AG04449 (cell line): ENCODE measurements around the gene CDC14A.
A peak's percentile ranks its signal among the peaks of the same experiment; 100 is the strongest.

Source experiments
- CTCF ChIA-PET: fragments of 350-600 bp; formaldehyde crosslinking; extraction: SDS; loops from one replicate; lab custom pipeline; 2021; ENCODE audit warnings: antibody characterized with exemption; lab: Yijun Ruan, JAX
- POLR2A ChIA-PET: fragments of 400-600, 350-600 bp; formaldehyde crosslinking; extraction: SDS; loops from one replicate; lab custom pipeline; 2020; ENCODE audit warnings: antibody characterized with exemption, inconsistent platforms; lab: Yijun Ruan, JAX
- DNase-seq: peaks from one replicate; pipeline ENCODE4 v3.0.0-alpha.2; 2010; ENCODE audit warnings: low read depth, low spot score
- H3K4me3 ChIP-seq: 2 replicates; pipeline ENCODE4 v1.5.1; 2011; ENCODE audit warnings: low read depth, mild to moderate bottlenecking, control low read depth, low read length
- TF ChIP-seq, protein P1 (sequence below): IDR thresholded peaks from one replicate; pipeline ENCODE4 v1.5.1; 2011; ENCODE audit warnings: mild to moderate bottlenecking, moderate library complexity, low read length, control low read depth, inconsistent platforms; ENCODE audit not compliant: insufficient read depth; ENCODE audit errors: missing control alignments

Gene CDC14A

DNA sequence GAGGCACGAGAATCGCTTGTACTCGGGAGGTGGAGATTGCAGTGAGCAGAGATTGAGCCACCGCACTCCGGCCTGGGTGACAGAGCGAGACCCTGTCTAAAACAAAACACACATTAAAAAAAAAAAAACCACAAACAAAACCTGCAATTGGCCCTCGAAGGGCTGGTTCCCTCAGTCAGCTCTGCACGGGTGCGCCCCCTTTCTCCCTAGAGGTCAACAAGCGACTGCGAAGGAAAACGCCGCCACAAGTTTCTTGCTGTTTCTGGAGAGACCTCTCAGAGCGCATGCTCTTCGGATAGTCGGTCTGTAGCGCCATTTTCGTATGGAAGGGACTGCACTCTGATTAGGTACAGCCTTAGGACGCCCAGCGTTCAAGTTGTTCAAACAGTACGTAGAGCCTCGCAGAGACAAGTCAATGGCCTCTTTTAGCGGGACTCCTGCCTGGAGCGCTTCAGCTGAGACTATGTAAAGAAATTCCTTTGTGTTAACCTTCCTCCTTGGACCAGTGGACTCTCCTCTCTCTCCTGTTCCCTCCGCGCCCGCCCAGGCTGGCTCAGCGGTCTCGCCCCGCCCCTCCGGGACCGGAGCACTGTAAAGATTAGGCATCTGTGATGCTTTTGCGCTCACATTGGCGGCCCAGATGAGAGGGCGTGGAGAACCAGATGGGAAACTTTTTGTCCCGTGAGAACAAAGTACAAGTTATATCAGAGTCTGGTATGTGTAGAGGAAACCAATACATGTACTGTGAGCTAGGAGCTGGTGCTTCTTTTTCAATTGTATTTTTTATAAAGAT, 1.0 kb upstream of the CDC14A start:
- POLR2A ChIA-PET, result interaction anchor here (1.1 kb wide), 1 partner anchor 85 kb away, joined by 3 read pairs; the partner anchor contains the start of gene RTCA

DNA sequence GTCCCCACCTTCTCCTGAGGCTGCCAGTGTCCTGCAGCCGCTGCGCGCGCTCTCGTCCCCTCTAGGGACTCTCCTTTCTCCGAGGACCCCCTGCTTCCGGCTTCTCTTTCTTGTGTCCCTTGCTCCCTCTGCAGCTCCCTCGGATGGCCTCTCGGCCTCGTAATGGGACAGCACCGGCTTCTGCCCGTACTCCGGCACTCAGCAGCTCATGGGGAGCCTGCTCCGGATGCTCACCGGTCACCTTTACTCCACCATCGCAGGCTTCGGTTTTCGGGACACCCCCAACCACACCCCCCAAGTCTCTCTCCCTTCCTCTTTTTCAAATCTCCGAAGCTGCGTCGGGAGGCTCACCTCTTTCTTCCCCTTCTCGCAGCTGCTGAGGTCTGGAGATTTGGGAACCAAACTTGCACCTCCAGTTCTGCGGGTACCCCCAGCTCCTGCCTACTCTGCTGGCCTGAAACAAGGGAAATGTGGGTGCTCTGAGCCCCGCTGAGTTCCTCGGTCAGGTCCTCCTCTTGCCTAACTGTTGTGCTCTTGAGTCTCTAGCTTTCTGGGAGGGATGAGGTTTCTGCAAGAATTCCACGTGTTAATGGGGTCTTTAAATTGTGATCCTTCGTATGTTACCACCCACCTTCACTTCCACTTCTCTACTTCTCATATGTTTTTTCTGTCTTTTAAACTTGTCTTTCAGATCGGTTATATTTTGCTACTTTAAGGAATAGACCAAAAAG, 930 bp downstream of the CDC14A start:
- POLR2A ChIA-PET, result interaction anchor here (0.5 kb wide), 1 partner anchor 258 kb away, joined by 3 read pairs; no protein-coding TSS in a partner anchor
- DNase-seq, result no peak
- CTCF ChIA-PET, result interaction anchor here (1.0 to 3.9 kb wide), 7 partner anchors 9 to 515 kb away, joined by 3 to 11 read pairs (median 5); partner anchors contain the start of gene RTCA
- H3K4me3 ChIP-seq, result peak overlapping the region; percentile 85
- TF ChIP-seq, protein P1, sequence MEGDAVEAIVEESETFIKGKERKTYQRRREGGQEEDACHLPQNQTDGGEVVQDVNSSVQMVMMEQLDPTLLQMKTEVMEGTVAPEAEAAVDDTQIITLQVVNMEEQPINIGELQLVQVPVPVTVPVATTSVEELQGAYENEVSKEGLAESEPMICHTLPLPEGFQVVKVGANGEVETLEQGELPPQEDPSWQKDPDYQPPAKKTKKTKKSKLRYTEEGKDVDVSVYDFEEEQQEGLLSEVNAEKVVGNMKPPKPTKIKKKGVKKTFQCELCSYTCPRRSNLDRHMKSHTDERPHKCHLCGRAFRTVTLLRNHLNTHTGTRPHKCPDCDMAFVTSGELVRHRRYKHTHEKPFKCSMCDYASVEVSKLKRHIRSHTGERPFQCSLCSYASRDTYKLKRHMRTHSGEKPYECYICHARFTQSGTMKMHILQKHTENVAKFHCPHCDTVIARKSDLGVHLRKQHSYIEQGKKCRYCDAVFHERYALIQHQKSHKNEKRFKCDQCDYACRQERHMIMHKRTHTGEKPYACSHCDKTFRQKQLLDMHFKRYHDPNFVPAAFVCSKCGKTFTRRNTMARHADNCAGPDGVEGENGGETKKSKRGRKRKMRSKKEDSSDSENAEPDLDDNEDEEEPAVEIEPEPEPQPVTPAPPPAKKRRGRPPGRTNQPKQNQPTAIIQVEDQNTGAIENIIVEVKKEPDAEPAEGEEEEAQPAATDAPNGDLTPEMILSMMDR, result no peak

More for the DNA sequence above, 1.0 kb upstream of the CDC14A start:
- peak; percentile 33 for DNase-seq
- peak overlapping the region; percentile 85 for H3K4me3 ChIP-seq
- TF ChIP-seq, protein P1, result peak; percentile 13
- CTCF ChIA-PET, result interaction anchor here (0.5 to 2.6 kb wide), 3 partner anchors 9 to 86 kb away, joined by 3 to 8 read pairs (median 4); partner anchors contain the start of gene RTCA

DNA sequence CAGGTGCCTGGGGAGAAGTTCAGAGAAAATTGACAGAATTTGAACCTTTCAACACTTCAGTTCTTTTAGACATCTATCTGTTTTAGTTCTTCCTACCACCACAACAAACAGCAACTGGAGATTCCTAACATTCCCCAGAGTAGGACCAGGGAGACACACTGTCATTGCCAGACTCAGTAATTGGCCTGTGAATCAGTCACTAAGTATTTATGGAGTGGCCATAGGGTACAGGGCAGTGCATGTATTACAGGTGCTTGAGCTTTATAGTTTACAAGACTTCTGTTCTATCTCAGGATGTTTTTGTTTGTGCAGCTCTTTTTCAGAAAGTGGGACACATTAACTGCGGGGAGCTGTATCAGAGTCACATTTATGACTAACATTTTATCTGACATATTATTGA, 1.7 kb downstream of the CDC14A start:
- TF ChIP-seq, protein P1, result no peak
- POLR2A ChIA-PET, result no interaction called here
- CTCF ChIA-PET, result interaction anchor here (1.6 to 3.9 kb wide), 4 partner anchors 9 to 105 kb away, joined by 4 to 11 read pairs (median 7); no protein-coding TSS in a partner anchor
- DNase-seq, result no peak
- no peak overlapping the region; the same call in 1 of the 2 replicates for H3K4me3 ChIP-seq

DNA sequence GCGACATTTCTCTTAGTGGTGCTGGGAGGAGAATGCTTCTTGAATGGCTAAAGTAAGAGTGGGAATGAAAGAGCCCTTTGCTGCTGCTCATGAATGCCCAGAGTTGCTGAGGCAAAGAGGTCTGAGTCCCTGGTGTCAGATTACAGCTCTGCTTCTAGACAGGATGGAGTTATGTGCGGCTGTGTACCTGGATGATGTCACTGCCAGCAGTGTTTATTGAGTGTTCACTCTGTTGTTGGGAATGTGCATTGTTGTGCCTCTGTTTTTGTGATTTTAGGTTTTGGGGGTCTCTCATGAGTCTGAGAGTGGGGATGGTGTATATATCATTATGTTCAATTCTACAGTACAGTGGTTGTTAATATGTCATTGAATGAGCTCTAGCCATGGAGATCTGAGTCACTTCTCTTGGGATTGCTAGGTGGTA, 2.7 kb downstream of the CDC14A start:
- DNase-seq, result no peak
- ChIA-PET CTCF (interaction anchor here (1.5 to 3.9 kb wide), 3 partner anchors 13 to 104 kb away, joined by 4 to 11 read pairs (median 5); no protein-coding TSS in a partner anchor), POLR2A (no interaction called here)

DNA sequence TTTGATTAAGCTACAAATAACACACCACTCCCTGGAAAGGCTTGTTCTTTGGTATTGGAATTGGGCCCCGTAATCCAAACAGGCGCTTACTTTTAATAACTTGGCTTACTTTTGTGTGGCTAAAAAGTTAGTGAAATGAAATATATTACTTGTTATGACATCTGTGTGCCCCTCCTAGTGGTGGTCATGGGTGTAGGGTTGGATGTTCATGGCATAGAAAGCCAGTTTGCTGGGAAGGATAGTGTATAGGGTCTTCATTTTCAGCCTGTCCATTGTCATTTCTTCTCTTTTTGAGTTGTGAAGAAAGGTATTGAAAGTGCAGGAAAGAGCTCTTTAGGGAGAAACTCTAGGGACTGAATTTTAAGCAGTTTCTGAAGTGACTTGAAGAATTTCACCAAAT, 5.9 kb downstream of the CDC14A start:
- POLR2A ChIA-PET, result no interaction called here
- CTCF ChIA-PET, result interaction anchor here (0.7 to 1.6 kb wide), 5 partner anchors 9 to 210 kb away, joined by 3 to 6 read pairs (median 3); partner anchors contain the start of gene RTCA
- no peak overlapping the region for H3K4me3 ChIP-seq
- TF ChIP-seq, protein P1, result peak; percentile 26
- DNase-seq, result no peak

More for the DNA sequence above, 2.7 kb downstream of the CDC14A start:
- H3K4me3 ChIP-seq, result no peak overlapping the region
- TF ChIP-seq, protein P1, result no peak
